Hindlimb muscle (tissue), 1 donor: ENCODE measurements around the gene RCBTB2. TPM values are rescaled to one million over a fixed set of nuclear protein-coding genes. Genes with fewer than 3 reads are reported as not detected.

Experiments used
- DNase-seq: peaks from one replicate; pipeline ENCODE4 v3.0.0-alpha.2; 2013
- polyA plus RNA-seq: library from polyadenylated mRNA; unstranded; fragments of 120-200 nt; gene quantifications from one replicate; pipeline ENCODE4 v1.2.1, GENCODE V29; 2013; ENCODE audit not compliant: insufficient read length

RCBTB2 gene
- polyA plus RNA-seq, 1 donor, result 21.6 TPM

DNA sequence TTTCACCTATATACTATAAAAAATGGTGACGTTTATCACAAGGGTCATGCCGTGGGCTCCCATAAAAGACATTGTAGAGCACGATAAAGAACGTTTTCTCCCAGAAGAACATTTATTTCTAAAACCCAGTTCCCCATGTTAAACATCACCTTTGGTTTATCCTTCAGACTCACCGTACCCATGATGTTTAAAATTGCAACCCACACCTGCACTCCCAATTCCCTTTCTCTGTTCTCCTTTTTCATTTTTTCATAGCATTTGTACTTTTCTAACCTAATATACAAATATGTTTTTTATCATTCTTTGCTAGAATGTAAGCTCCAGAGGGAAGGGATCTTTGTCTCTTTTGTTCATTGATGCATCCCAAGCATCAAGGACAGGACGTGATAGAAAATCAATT, 2.0 kb downstream of the RCBTB2 start:
- DNase-seq, result no peak

- DNase-seq, result no peak
Observed at GRCh38 chr13:48528720-48529119, 4.2 kb downstream of the RCBTB2 start.

DNA sequence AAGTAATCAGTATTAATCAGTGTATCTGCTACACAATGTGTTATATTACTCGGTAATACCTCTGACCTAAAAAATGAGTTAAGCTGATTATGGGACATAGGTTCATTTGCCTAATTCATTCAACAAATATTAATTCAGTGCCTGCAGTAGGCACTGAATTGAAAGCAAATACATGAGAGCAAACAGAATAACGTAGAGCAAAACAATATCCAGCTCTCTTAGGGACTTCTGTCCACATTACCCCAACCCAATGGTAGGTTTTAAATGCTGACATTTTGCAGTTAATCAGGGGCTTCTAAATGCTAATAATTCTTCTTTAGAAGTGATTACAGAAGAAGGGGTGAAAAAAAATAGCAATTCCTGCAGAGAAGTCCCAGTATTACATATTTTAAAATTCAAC, 4.9 kb downstream of the RCBTB2 start:
- DNase-seq, result no peak

DNA sequence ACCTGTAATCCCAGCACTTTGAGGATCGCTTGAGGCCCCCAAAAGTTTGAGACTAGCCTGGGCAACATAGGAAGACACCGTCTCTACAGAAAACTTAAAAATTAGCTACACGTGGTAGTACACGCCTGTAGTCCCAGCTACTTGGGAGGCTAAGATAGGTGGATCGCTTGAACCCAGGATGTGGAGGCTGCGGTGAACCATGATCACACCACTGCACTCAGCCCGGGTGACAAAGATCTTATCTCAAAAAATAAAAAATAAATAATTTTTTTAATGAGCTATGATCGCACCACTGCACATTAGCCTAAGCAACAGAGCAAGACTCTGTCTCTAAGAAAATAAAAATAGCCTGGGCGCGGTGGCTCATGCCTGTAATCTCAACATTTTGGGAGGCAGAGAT, 6.6 kb downstream of the RCBTB2 start:
- no peak for DNase-seq

- no peak for DNase-seq
Observed at GRCh38 chr13:48518083-48518482, 14.8 kb downstream of the RCBTB2 start.

DNA sequence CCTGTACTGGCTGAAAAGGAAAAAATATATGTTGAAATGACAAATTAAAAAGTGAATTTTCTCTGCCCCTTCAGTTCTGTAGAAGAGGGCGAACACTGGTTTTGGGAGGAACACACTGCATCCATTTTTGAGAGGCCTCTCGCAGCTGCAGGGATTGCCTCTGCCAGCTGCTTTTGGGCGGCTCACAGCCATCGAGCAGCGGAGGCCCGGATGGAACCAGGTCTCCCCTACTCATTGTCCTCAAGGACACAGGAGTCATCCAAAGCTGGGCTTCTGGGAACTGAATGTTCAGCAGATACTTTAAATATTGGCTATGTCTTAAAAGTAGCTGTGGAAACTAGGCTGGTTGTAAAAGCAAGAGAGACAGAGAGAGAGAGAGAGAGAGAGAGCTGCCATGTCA, 17.1 kb downstream of the RCBTB2 start:
- DNase-seq, result no peak

DNA sequence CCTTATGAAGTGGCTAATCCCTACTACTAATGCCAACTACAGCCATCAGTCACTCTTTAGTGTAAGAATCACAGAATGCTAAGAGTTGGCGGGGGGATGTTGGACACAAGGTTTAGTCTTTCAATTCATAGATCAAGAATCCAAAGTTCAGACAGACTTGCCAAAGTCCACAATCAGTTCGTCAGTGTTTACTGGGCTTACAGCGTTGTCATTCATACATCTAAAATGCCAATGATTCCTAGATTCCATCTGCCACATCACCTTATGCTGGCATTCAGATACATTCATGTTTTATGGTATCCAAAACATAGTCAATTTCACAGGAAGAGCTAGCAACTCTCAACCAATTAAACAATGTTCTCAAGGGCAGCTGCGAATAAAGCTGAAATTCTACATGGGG, 18.1 kb downstream of the RCBTB2 start:
- no peak for DNase-seq

DNA sequence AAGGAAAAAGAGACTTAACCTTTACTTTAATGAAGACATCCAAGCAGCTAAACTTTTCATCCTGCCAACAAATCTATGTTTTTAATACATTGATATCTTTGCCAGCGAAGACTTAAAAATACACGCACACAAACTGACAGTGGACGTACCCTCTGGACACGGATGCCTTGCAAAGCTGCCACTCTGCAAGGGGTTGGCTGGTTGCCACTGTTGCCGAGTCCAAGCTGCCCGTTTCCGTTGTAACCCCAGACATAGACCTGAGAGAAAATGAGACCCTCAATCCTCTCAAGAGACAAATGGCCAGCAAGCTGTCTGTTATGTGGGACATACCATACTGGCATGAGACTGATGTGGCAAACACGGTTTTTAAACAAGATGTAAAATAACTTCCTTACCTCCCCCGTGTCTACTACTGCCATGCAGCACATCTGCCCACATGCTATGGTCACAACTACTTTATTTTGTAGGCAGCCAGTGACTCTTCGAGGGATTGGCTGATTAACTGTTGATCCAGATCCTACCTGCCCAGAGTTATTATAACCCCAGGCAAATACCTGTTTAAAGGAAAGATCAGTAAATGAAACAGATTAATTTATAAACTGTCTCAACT, 21.2 kb downstream of the RCBTB2 start:
- no peak for DNase-seq

- DNase-seq, result no peak
Observed at GRCh38 chr13:48510698-48511097, 22.2 kb downstream of the RCBTB2 start.

DNA sequence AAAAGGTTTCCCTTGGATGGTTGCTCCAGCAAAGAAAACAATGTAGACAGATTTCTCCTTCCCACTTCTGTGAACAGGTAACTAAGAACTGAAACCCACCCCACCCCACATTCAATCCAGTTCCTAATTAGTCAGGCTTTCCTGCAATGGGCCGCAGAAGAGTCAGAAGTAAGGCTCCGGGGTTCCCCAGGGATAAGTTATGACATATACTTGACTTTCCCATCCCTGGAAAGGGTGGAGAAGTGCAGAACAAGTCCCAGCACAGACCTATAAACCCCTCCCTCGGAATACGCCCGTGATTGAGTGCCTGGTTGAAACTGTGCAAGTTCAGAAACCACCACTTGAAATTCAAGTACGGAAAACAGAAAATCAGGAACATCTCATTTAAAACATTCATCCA, 24.9 kb downstream of the RCBTB2 start:
- DNase-seq, result no peak

DNA sequence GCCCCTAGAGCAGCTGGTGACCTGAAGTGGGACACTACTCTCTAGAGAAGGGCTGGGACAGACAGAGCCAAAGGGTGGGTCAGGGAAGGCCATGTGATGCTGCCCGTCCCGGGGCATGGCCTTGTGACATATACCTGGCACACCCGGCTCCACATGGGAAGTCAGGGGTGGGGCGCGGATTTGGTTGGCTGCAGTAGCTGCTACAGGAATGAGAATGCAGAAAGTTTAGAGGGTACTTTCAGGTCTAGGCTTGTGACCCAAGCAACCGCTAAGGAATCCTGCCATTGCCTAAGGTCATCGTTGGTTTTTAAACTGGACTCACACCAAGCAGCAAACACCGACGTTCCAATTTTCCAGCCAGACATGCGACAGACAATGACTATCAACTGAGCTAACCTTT, 25.9 kb downstream of the RCBTB2 start:
- no peak for DNase-seq

DNA sequence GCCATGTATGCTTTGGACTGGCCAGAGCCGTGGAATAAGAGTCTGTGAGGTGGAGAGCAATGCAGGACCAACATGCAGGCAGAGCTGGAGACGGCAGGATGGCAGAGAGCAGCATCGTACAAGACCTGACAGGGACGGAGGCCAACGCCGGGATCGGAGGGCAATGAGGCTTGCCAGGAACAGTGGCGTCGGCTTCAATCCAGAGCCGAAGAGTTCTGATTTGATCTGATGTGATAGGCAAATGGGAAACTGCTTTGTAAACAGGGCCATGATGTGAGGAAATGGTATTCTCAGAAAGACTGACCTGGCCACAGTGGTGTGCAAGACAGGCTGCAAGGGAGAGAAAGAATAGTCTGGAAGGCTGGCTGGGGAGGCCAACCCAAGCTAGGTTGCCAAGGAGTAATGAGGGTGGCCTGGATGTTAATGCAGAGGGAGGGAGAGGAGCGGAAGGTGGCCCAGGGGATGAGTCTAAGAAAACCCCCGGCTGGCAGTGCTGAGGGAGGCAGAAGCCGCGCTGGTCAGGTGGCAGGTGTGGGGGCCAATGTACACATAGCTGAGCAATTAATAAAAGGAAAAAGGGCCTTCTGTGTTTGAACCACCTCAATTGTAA, 26.7 kb downstream of the RCBTB2 start:
- DNase-seq, result no peak

- DNase-seq, result peak; percentile 41
Observed at GRCh38 chr13:48505597-48506091, 27.2 kb downstream of the RCBTB2 start.

DNA sequence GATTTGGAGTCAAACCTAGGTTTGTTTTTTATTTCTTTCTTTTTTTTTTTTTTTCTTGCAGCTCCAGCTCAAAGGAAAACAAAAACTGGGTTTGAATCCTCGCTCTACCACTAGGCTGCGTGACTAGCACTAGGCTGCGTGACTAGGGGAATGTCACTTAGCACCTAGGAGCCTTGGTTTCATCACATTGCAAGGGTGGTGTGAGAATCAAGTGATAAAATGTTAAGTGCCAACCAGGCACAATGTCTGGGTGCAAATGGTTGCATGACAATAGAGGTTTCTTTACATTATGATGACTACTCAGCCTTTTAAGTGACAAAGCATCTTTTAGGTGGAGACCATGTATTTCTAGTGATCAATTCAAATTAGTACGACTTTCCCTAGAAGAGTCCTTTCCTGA, 27.9 kb downstream of the RCBTB2 start:
- DNase-seq, result no peak

DNA sequence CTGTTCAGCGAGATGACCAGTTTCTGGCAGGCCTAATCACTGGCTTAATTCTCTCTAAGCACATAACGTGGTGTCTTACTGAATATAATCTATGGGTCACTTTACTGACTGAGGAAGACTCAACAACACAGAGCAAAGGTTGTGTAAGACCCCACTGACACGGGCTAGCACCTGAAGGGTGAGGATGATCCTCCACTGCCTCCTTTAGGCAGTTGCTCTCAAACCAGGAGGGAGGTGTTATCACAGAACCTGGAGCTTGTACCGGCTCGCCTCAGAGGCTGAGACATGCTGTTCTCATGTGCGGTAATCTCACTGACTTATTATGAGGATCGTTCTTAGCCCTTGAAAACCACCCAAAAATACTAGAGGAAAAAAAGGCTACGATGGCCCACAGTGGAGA, 28.3 kb downstream of the RCBTB2 start:
- no peak for DNase-seq

DNA sequence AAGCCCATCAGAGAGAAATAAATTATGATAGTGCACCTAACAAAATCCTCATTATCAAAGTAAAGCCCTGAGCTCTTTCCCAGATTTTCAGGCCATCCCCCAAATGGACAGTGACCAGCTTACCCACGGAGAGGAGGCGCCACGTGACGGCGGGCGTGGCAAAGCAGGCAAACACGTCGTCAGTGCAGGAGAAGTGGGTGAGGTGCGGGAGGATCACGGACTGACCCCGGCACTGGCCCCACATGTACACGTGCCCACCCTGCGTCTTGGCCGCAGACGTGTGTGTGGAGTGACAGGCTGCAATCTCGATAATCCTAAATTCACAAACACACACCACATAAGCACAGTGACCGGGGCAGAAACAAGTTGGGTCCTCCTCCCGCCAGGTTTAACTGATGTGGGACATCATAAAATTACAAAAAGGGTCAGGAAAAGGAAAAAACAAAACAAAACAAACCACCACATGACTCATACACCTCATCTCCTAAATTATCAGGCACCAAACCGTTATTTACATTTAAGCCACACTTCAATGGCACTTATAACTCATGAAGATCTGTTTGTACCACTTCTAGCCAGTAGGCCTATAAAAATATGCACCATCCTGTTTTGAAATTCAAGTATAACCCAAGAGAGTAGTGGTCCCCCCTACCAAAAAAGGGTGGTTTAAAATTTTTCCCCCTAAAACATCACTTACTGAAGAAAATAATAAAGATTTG, 30.1 kb downstream of the RCBTB2 start:
- DNase-seq, result no peak

- no peak for DNase-seq
Observed at GRCh38 chr13:48501705-48502104, 31.2 kb downstream of the RCBTB2 start.

DNA sequence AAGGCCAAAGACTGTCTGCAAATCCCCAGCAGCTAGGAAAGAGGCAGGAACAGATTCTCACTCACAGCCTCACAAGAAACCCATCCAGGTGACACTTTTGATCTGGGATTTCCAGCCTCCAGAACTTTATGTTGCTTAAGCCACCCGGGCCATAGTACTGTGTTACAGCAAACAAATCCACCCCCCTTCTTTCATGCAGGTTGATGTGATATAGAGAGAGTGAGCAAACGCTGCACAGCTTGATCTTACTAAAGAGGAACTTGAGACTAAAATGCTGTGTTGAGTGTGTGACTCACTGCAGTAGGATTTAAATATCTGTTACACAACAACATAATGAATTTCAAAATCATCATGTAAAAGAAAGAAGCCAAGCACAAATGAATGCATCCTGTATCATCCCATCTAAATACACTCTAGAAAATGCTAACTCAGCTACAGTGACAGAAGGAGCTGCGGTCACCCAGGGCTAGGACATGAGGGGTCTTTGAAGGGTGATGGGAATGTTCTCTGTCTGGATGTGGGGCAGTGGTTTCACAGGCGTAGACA, 32.2 kb downstream of the RCBTB2 start:
- DNase-seq, result no peak

GRCh38 chr13:48497669-48498068, 35.2 kb downstream of the RCBTB2 start:
- no peak for DNase-seq

DNA sequence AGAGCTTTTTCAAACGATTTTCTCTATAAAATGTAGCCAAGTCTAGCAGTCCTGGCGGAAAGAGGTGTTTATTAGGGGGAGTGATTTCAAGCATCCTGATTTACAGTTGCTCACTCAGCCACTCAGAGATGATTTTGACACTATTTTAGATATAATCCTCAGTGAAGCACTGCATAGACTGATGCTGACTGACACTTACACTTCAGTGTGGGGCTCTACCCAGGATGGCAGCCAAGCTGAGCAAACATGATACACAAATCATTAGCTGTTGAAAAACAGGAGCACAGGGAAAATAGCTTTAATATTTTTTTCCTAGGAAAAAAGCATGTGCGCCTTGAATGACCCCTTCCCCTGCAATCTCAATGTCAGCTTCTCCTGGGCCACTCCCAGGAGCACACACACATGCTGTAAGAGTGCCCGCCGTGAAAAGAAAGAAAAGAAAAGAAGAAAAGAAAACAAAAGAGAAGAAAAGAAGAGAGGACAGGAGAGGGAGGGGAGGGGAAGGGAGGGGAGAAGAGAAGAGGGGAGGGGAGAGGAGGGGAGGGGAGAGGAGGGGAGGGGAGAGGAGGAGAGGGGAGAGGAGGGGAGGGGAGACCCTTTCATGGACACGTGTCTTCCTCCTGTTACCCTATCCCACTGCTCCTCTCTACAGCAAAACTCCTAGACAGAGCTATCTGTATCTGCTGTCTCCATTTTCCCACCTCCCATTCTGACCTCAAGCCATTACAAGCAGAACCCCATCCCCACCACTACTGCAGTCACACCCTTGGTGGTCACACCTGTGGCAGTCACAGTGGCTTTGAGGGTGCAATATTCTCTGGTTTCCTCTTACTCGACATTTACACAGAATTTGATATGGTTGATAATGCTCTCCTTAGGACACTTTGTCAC, 36.4 kb downstream of the RCBTB2 start:
- DNase-seq, result no peak

DNA sequence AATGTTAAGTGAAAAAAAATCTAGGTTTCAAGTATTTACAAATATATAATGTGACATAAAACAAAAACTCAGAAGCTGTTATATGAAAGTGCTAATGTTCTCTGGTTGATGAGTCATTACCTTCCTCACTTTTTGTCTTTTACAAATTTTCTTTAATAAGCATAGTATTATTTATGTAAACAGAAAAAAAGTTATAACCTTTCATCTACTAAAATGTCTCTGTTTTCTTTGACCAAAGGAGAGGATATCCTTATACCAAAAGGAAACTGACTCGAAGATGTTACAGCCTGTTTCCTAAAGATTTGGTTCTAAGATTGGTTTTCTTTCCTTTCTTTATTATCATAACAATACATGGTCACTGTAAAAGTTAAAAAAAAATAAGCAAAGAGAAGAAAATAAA, 38.0 kb downstream of the RCBTB2 start:
- DNase-seq, result no peak

DNA sequence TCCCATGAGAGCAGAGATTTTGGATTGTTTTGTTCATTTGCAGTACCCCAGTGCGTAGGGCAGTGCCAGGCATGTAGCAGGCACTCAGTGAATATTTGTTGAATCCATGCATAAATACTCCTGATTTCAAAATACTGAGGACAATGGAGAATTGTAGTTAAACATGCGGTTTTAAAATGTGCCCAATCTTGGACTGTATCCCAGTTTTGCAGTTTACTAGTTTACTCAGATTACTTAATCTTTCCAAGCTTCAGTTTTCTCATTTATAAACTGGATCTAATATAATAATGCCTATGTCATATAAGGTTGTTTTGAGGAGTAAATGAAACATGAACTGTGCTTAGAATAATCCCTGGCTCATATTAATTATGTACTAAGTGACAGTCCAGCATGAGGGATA, 39.0 kb downstream of the RCBTB2 start:
- no peak for DNase-seq
